Colonic mucosa (tissue), 4 donors: Measurements from ENCODE around the gene AQP7. TPM values are rescaled to one million over a fixed set of nuclear protein-coding genes. Genes with fewer than 3 reads are reported as not detected.
"Not testable (repeated sequence)": the region's sequence is repeated elsewhere in the genome, so short reads cannot be mapped to it uniquely, and the experiment has no call there.

Experiments used
- DNase-seq: peaks from one replicate; pipeline ENCODE4 v3.0.0-alpha.2; 2020
- H3K27ac ChIP-seq: fragments of 200-600 bp; one replicate; pipeline ENCODE4 v1.8.0; 2021
- H3K27me3 ChIP-seq: fragments of 200-600 bp; one replicate; pipeline ENCODE4 v1.8.0; 2021
- H3K36me3 ChIP-seq: fragments of 200-600 bp; one replicate; pipeline ENCODE4 v1.8.0; 2021
- H3K4me1 ChIP-seq: fragments of 200-600 bp; one replicate; pipeline ENCODE4 v1.8.0; 2021; ENCODE audit warnings: mild to moderate bottlenecking
- H3K4me3 ChIP-seq: fragments of 200-600 bp; one replicate; pipeline ENCODE4 v1.8.0; 2021
- H3K9ac ChIP-seq, 2 donors: one replicate each; pipeline ENCODE4 v1.7.0; 2013; ENCODE audit warnings: control low read depth in 2 of 2, low read depth in 2 of 2, low read length in 2 of 2
- H3K9me3 ChIP-seq: fragments of 200-600 bp; one replicate; pipeline ENCODE4 v1.8.0; 2021
- CTCF ChIP-seq: fragments of 200-600 bp; IDR thresholded peaks from one replicate; pipeline ENCODE4 v1.8.0; 2022; ENCODE audit warnings: antibody characterized with exemption, mild to moderate bottlenecking
- intact Hi-C: fragments of 100-400 bp; cut with DNase I; formaldehyde crosslinking; loops from one replicate; pipeline ENCODE4 v1.14.1; 2022
- total RNA-seq, 2 donors: library from RNA; stranded (reverse); fragmentation: NEBNext Ultra II Directional in 1 of 2; extraction: Animal tissue kit (Norgen Biotek cat#: 25700) in 1 of 2; gene quantifications; one replicate each; pipeline ENCODE4 v1.2.1, GENCODE V29; 2021
- donor health status: healthy.
- donor health status: DM: no; HTN: no; CAD: no.
- donor health status: DM: no; HTN: no; CAD: no.

AQP7 gene
- total RNA-seq, 2 donors from 2014 or later: 7.4 to 12.5 TPM

- TF ChIP-seq CTCF: no peak
- no peak overlapping the region for H3K9ac ChIP-seq
- DNase-seq: no peak
- H3K9me3 ChIP-seq: no peaks in the 10 kb centered on the region
- H3K27me3 ChIP-seq: no peaks in the 10 kb centered on the region
- no peak overlapping the region for H3K4me3 ChIP-seq
- peaks cover 19% of the 10 kb centered on the region for H3K4me1 ChIP-seq
- H3K36me3 ChIP-seq: no peaks in the 10 kb centered on the region
- intact Hi-C loops: loop anchor here (2.0 kb wide), 1 partner anchor 39 kb away; no protein-coding TSS in a partner anchor
- no peak overlapping the region for H3K27ac ChIP-seq
Measured at GRCh38 chr9:33414268-33414667, 11.9 kb upstream of the AQP7 start.

GRCh38 chr9:33408087-33408486, 5.7 kb upstream of the AQP7 start:
- no peaks in the 10 kb centered on the region for H3K27me3 ChIP-seq
- no peaks in the 10 kb centered on the region for H3K36me3 ChIP-seq
- DNase-seq: no peak
- no peak overlapping the region for H3K4me3 ChIP-seq
- H3K9me3 ChIP-seq: no peaks in the 10 kb centered on the region
- TF ChIP-seq CTCF: no peak
- no peak overlapping the region for H3K27ac ChIP-seq
- no peaks in the 10 kb centered on the region for H3K4me1 ChIP-seq
- no peak overlapping the region for H3K9ac ChIP-seq
- intact Hi-C loops: loop anchor here (5.0 kb wide), 1 partner anchor 44 kb away; no protein-coding TSS in a partner anchor

- Histone ChIP-seq H3K9ac (no peak overlapping the region), H3K36me3 (no peaks in the 10 kb centered on the region), H3K4me3 (no peak overlapping the region), H3K4me1 (no peaks in the 10 kb centered on the region), H3K27ac (no peak overlapping the region), H3K9me3 (no peaks in the 10 kb centered on the region), H3K27me3 (no peaks in the 10 kb centered on the region)
- intact Hi-C loops: loop anchor here (5.0 kb wide), 1 partner anchor 45 kb away; no protein-coding TSS in a partner anchor
- no peak for DNase-seq
- no peak for TF ChIP-seq CTCF
Measured at GRCh38 chr9:33407061-33407460, 4.7 kb upstream of the AQP7 start.

GRCh38 chr9:33404788-33405362, 2.5 kb upstream of the AQP7 start:
- no peak for TF ChIP-seq CTCF
- no peak overlapping the region for H3K9ac ChIP-seq
- H3K4me3 ChIP-seq: no peak overlapping the region
- H3K4me1 ChIP-seq: no peaks in the 10 kb centered on the region
- no peaks in the 10 kb centered on the region for H3K9me3 ChIP-seq
- H3K27ac ChIP-seq: no peak overlapping the region
- DNase-seq: no peak
- H3K36me3 ChIP-seq: no peaks in the 10 kb centered on the region
- H3K27me3 ChIP-seq: no peaks in the 10 kb centered on the region
- intact Hi-C loops: loop anchor here (5.0 kb wide), 2 partner anchors 47 to 62 kb away; no protein-coding TSS in a partner anchor

GRCh38 chr9:33403941-33404787, 1.8 kb upstream of the AQP7 start:
- intact Hi-C loops: loop anchor here (5.0 kb wide), 1 partner anchor 63 kb away; no protein-coding TSS in a partner anchor
- Histone ChIP-seq H3K4me1 (no peaks in the 10 kb centered on the region), H3K27me3 (no peaks in the 10 kb centered on the region), H3K4me3 (no peak overlapping the region), H3K9ac (no peak overlapping the region), H3K36me3 (no peaks in the 10 kb centered on the region), H3K27ac (no peak overlapping the region), H3K9me3 (no peaks in the 10 kb centered on the region)
- DNase-seq: no peak
- TF ChIP-seq CTCF: no peak

- H3K4me3 ChIP-seq, H3K27me3 ChIP-seq, H3K36me3 ChIP-seq, H3K4me1 ChIP-seq, DNase-seq, H3K9me3 ChIP-seq, H3K27ac ChIP-seq, H3K9ac ChIP-seq: not testable (repeated sequence)
- intact Hi-C loops: loop anchor here (5.0 kb wide), 1 partner anchor 65 kb away; no protein-coding TSS in a partner anchor
Measured at GRCh38 chr9:33401809-33402208, 559 bp downstream of the AQP7 start.

- DNase-seq, H3K27me3 ChIP-seq, intact Hi-C loops, H3K4me1 ChIP-seq, H3K4me3 ChIP-seq, H3K27ac ChIP-seq, H3K9ac ChIP-seq, H3K9me3 ChIP-seq, H3K36me3 ChIP-seq: not testable (repeated sequence)
Measured at GRCh38 chr9:33399047-33399446, 3.3 kb downstream of the AQP7 start.

GRCh38 chr9:33397801-33398200, 4.6 kb downstream of the AQP7 start:
- DNase-seq, H3K4me3 ChIP-seq, H3K4me1 ChIP-seq, H3K27ac ChIP-seq, H3K36me3 ChIP-seq, H3K9ac ChIP-seq, intact Hi-C loops, H3K27me3 ChIP-seq, H3K9me3 ChIP-seq: not testable (repeated sequence)
